ENCODE data around the gene APMAP.

Gene APMAP

GRCh38 chr20:24964506-24964840 lies 28.1 kb downstream of the APMAP start:
- peak; percentile 75 for DNase-seq

GRCh38 chr20:24963672-24964505 lies 28.7 kb downstream of the APMAP start:
- DNase-seq, result no peak

GRCh38 chr20:24962510-24962909 lies 30.0 kb downstream of the APMAP start:
- no peak for DNase-seq

GRCh38 chr20:24962182-24962492 lies 30.4 kb downstream of the APMAP start:
- no peak for DNase-seq

GRCh38 chr20:24961384-24962181 lies 31.0 kb downstream of the APMAP start:
- DNase-seq, result no peak

- DNase-seq, result no peak
Measured at GRCh38 chr20:24960861-24961260, 31.7 kb downstream of the APMAP start.

GRCh38 chr20:24960302-24960801 lies 32.2 kb downstream of the APMAP start:
- DNase-seq, result no peak

- DNase-seq, result no peak
Measured at GRCh38 chr20:24959591-24960301, 32.8 kb downstream of the APMAP start.

GRCh38 chr20:24958506-24959385 lies 33.8 kb downstream of the APMAP start:
- no peak for DNase-seq

GRCh38 chr20:24957326-24958016 lies 35.1 kb downstream of the APMAP start:
- no peak for DNase-seq

- no peak for DNase-seq
Measured at GRCh38 chr20:24956001-24956841, 36.3 kb downstream of the APMAP start.

- DNase-seq, result no peak
Measured at GRCh38 chr20:24955045-24955444, 37.5 kb downstream of the APMAP start.

- DNase-seq, result no peak
Measured at GRCh38 chr20:24954566-24954965, 38.0 kb downstream of the APMAP start.

- no peak for DNase-seq
Measured at GRCh38 chr20:24954151-24954550, 38.4 kb downstream of the APMAP start.

GRCh38 chr20:24953621-24954133 lies 38.9 kb downstream of the APMAP start:
- DNase-seq, result no peak

GRCh38 chr20:24953209-24953575 lies 39.4 kb downstream of the APMAP start:
- DNase-seq, result no peak

GRCh38 chr20:24952376-24953208 lies 40.0 kb downstream of the APMAP start:
- DNase-seq, result no peak

- DNase-seq, result no peak
Measured at GRCh38 chr20:24951536-24952083, 40.9 kb downstream of the APMAP start.

- no peak for DNase-seq
Measured at GRCh38 chr20:24950836-24951525, 41.6 kb downstream of the APMAP start.
